Measurements from ENCODE around the gene CLEC4F. TPM values are rescaled to one million over a fixed set of nuclear protein-coding genes. Genes with fewer than 3 reads are reported as not detected.

Gene CLEC4F
- total RNA-seq, 1 experiment from 2014 or later, result not detected

GRCh38 chr2:70852824-70853223 is 32.4 kb upstream of the CLEC4F start:
- ChIA-PET CTCF (interaction anchor here (1.5 to 2.0 kb wide), 2 partner anchors 10 to 19 kb away, joined by 5 to 10 read pairs; no protein-coding TSS in a partner anchor), POLR2A (no interaction called here)
- DNase-seq (ENCODE audit: low spot score) (no peak), ATAC-seq (no peak)
- Mint-ChIP-seq H3K27me3 (ENCODE audit: low read depth) (peaks cover 33% of the 10 kb centered on the region), H3K36me3 (no peaks in the 10 kb centered on the region), H3K27ac (no peak overlapping the region), H3K4me1 (no peaks in the 10 kb centered on the region), H3K9me3 (no peaks in the 10 kb centered on the region), H3K4me3 (no peak overlapping the region)
- TF ChIP-seq MAX (CRISPR knock-in tag; IDR thresholded peaks at IDR 0.05) (no peak), ZNF423 (CRISPR knock-in tag; IDR thresholded peaks at IDR 0.05) (no peak), MXD4 (CRISPR knock-in tag; IDR thresholded peaks at IDR 0.05; ENCODE audit: borderline replicate concordance) (no peak), E2F4 (CRISPR knock-in tag; IDR thresholded peaks at IDR 0.05; ENCODE audit: borderline replicate concordance, low read depth) (no peak)

- H3K36me3 Mint-ChIP-seq, result no peaks in the 10 kb centered on the region
- ChIA-PET CTCF (interaction anchor here (2.0 kb wide), 1 partner anchor 11 kb away, joined by 10 read pairs; no protein-coding TSS in a partner anchor), POLR2A (no interaction called here)
- H3K27me3 Mint-ChIP-seq (ENCODE audit: low read depth), result peaks cover 35% of the 10 kb centered on the region
- TF ChIP-seq TCF7 (CRISPR knock-in tag; IDR thresholded peaks at IDR 0.05; ENCODE audit: low read depth) (no peak), ZNF532 (CRISPR knock-in tag; IDR thresholded peaks at IDR 0.05; ENCODE audit: borderline replicate concordance) (no peak), HMGA2 (CRISPR knock-in tag; IDR thresholded peaks at IDR 0.05) (no peak), CDX4 (CRISPR knock-in tag; IDR thresholded peaks at IDR 0.05; ENCODE audit: borderline replicate concordance) (no peak), CREM (CRISPR knock-in tag; IDR thresholded peaks at IDR 0.05) (no peak), ZNF232 (CRISPR knock-in tag; IDR thresholded peaks at IDR 0.05) (no peak), ZNF121 (CRISPR knock-in tag; IDR thresholded peaks at IDR 0.05) (no peak), ATF2 (CRISPR knock-in tag; IDR thresholded peaks at IDR 0.05; ENCODE audit: borderline replicate concordance, low read depth) (no peak), TEAD1 (CRISPR knock-in tag; IDR thresholded peaks at IDR 0.05) (no peak)
- no peak overlapping the region for H3K4me3 Mint-ChIP-seq
- H3K27ac Mint-ChIP-seq, result no peak overlapping the region
- 0 out of 2 replicates have a peak, but pooled peaks cover under 1% of the 10 kb centered on the region for H3K9me3 Mint-ChIP-seq
- ATAC-seq, result no peak
- no peaks in the 10 kb centered on the region for H3K4me1 Mint-ChIP-seq
- no peak for DNase-seq (ENCODE audit: low spot score)
Measured at GRCh38 chr2:70851704-70852103, 31.3 kb upstream of the CLEC4F start.

- DNase-seq (ENCODE audit: low spot score), result no peak
- CTCF ChIA-PET, result no interaction called here
- no peak for TF ChIP-seq ZNF219 (CRISPR knock-in tag; IDR thresholded peaks at IDR 0.05; ENCODE audit: borderline replicate concordance)
- no peak for TF ChIP-seq NR1H2 (CRISPR knock-in tag; IDR thresholded peaks at IDR 0.05)
- no peak for TF ChIP-seq KAT7 (CRISPR knock-in tag; IDR thresholded peaks at IDR 0.05; ENCODE audit: borderline replicate concordance)
- TF ChIP-seq NFATC4 (CRISPR knock-in tag; IDR thresholded peaks at IDR 0.05), result no peak
- no peak for TF ChIP-seq HMGA2 (CRISPR knock-in tag; IDR thresholded peaks at IDR 0.05)
- TF ChIP-seq TEAD4 (CRISPR knock-in tag; IDR thresholded peaks at IDR 0.05), result no peak
- no peak for TF ChIP-seq E2F5 (CRISPR knock-in tag; IDR thresholded peaks at IDR 0.05)
- no peak for TF ChIP-seq GTF2I (CRISPR knock-in tag; conservative IDR thresholded peaks at IDR 0.05)
- TF ChIP-seq EMX1 (CRISPR knock-in tag; IDR thresholded peaks at IDR 0.05), result no peak
- TF ChIP-seq ZNF416 (CRISPR knock-in tag; IDR thresholded peaks at IDR 0.05), result no peak
Measured at GRCh38 chr2:70850925-70851324, 30.5 kb upstream of the CLEC4F start.

More at GRCh38 chr2:70850925-70851324, 30.5 kb upstream of the CLEC4F start:
- H3K9me3 Mint-ChIP-seq, result 0 out of 2 replicates have a peak, but pooled peaks cover 5% of the 10 kb centered on the region
- H3K27me3 Mint-ChIP-seq (ENCODE audit: low read depth), result peaks cover 36% of the 10 kb centered on the region
- H3K4me3 Mint-ChIP-seq, result no peak overlapping the region
- H3K27ac Mint-ChIP-seq, result no peak overlapping the region
- no peak for ATAC-seq
- H3K36me3 Mint-ChIP-seq, result no peaks in the 10 kb centered on the region
- no peaks in the 10 kb centered on the region for H3K4me1 Mint-ChIP-seq
- POLR2A ChIA-PET, result no interaction called here

All from WTC11 (cell line).